ENCODE results near the gene CD63. TPM values are rescaled to one million over a fixed set of nuclear protein-coding genes. Genes with fewer than 3 reads are reported as not detected.

Gene CD63
- total RNA-seq, 1 donor from 2014 or later: 1,633 TPM

- no peak for DNase-seq (ENCODE audit: low read depth in 2 of 2)
Measured at GRCh38 chr12:55705782-55706402, 22.9 kb downstream of the CD63 start.

GRCh38 chr12:55704824-55705718, 23.7 kb downstream of the CD63 start:
- no peak for DNase-seq (ENCODE audit: low read depth in 2 of 2)

GRCh38 chr12:55703901-55704761, 24.7 kb downstream of the CD63 start:
- no peak for DNase-seq (ENCODE audit: low read depth in 2 of 2)

- DNase-seq (ENCODE audit: low read depth in 2 of 2): no peak
Measured at GRCh38 chr12:55703288-55703687, 25.5 kb downstream of the CD63 start.

- no peak for DNase-seq (ENCODE audit: low read depth in 2 of 2)
Measured at GRCh38 chr12:55702861-55703260, 25.9 kb downstream of the CD63 start.

- no peak for DNase-seq (ENCODE audit: low read depth in 2 of 2)
Measured at GRCh38 chr12:55700255-55701018, 28.4 kb downstream of the CD63 start.

GRCh38 chr12:55699471-55700055, 29.2 kb downstream of the CD63 start:
- no peak for DNase-seq (ENCODE audit: low read depth in 2 of 2)

- DNase-seq (ENCODE audit: low read depth in 2 of 2): no peak
Measured at GRCh38 chr12:55698965-55699364, 29.8 kb downstream of the CD63 start.

GRCh38 chr12:55698241-55698955, 30.4 kb downstream of the CD63 start:
- DNase-seq (ENCODE audit: low read depth in 2 of 2): no peak

GRCh38 chr12:55697686-55698085, 31.1 kb downstream of the CD63 start:
- DNase-seq (ENCODE audit: low read depth in 2 of 2): no peak

GRCh38 chr12:55696796-55697462, 31.9 kb downstream of the CD63 start:
- DNase-seq (ENCODE audit: low read depth in 2 of 2): no peak

GRCh38 chr12:55696141-55696540, 32.7 kb downstream of the CD63 start:
- DNase-seq (ENCODE audit: low read depth in 2 of 2): no peak

- DNase-seq (ENCODE audit: low read depth in 2 of 2): no peak
Measured at GRCh38 chr12:55695349-55695748, 33.5 kb downstream of the CD63 start.

GRCh38 chr12:55694651-55695050, 34.2 kb downstream of the CD63 start:
- no peak for DNase-seq (ENCODE audit: low read depth in 2 of 2)

GRCh38 chr12:55694188-55694515, 34.7 kb downstream of the CD63 start:
- no peak for DNase-seq (ENCODE audit: low read depth in 2 of 2)

- DNase-seq (ENCODE audit: low read depth in 2 of 2): no peak
Measured at GRCh38 chr12:55693323-55694187, 35.3 kb downstream of the CD63 start.

- DNase-seq (ENCODE audit: low read depth in 2 of 2): no peak
Measured at GRCh38 chr12:55692631-55693322, 36.0 kb downstream of the CD63 start.
